Mesendoderm (in vitro differentiated cells): ENCODE data around the gene OR6J1.

Source experiments
- DNase-seq: peaks from one replicate; pipeline ENCODE4 v3.0.0; 2013
- H2AK5ac ChIP-seq: 2 replicates; pipeline ENCODE4 v1.6.1; 2013; ENCODE audit warnings: low read length, inconsistent platforms
- H2BK120ac ChIP-seq: 2 replicates; pipeline ENCODE4 v1.6.1; 2013; ENCODE audit warnings: low read depth, mild to moderate bottlenecking, low read length, moderate library complexity, mixed read lengths
- H2BK15ac ChIP-seq: replicated peaks from 2 replicates; pipeline ENCODE4 v1.6.1; 2013; ENCODE audit warnings: low read depth, mild to moderate bottlenecking, moderate library complexity
- H2BK5ac ChIP-seq: 2 replicates; pipeline ENCODE4 v1.6.1; 2013; ENCODE audit warnings: low read length, inconsistent platforms
- H3K18ac ChIP-seq: 2 replicates; pipeline ENCODE4 v1.6.1; 2013; ENCODE audit warnings: mild to moderate bottlenecking, low read length, mixed read lengths
- H3K23ac ChIP-seq: one replicate; pipeline ENCODE4 v1.6.1; 2013; ENCODE audit warnings: low read length
- H3K27ac ChIP-seq: 2 replicates; pipeline ENCODE4 v1.5.1; 2013; ENCODE audit warnings: low read depth, mild to moderate bottlenecking, inconsistent platforms, low read length, moderate library complexity
- H3K27me3 ChIP-seq: 2 replicates; pipeline ENCODE4 v1.6.1; 2013; ENCODE audit warnings: low read length, control low read depth, mild to moderate bottlenecking, inconsistent platforms; ENCODE audit not compliant: insufficient read depth, poor library complexity
- H3K36me3 ChIP-seq: 2 replicates; pipeline ENCODE4 v1.6.1; 2013; ENCODE audit warnings: low read length, inconsistent platforms; ENCODE audit not compliant: control insufficient read depth, insufficient read depth
- H3K4ac ChIP-seq: one replicate; pipeline ENCODE4 v1.6.1; 2013; ENCODE audit warnings: low read depth, mild to moderate bottlenecking, low read length, moderate library complexity
- H3K4me1 ChIP-seq: 2 replicates; pipeline ENCODE4 v1.6.1; 2013; ENCODE audit warnings: low read depth, low read length, inconsistent platforms; ENCODE audit not compliant: control insufficient read depth
- H3K4me2 ChIP-seq: 2 replicates; pipeline ENCODE4 v1.6.1; 2013; ENCODE audit warnings: low read length
- H3K4me3 ChIP-seq: 2 replicates; pipeline ENCODE4 v1.5.1; 2013; ENCODE audit warnings: mild to moderate bottlenecking, low read length
- H3K56ac ChIP-seq: one replicate; pipeline ENCODE4 v1.6.1; 2013; ENCODE audit warnings: low read length
- H3K79me1 ChIP-seq: 2 replicates; pipeline ENCODE4 v1.6.1; 2013; ENCODE audit warnings: low read length, inconsistent platforms
- H3K79me2 ChIP-seq: 2 replicates; pipeline ENCODE4 v1.6.1; 2013; ENCODE audit warnings: mild to moderate bottlenecking, low read length; ENCODE audit not compliant: control insufficient read depth, insufficient read depth
- H3K9ac ChIP-seq: 2 replicates; pipeline ENCODE4 v1.6.1; 2013; ENCODE audit warnings: low read length, inconsistent platforms
- H4K5ac ChIP-seq: one replicate; pipeline ENCODE4 v1.6.1; 2013; ENCODE audit warnings: low read length
- H4K8ac ChIP-seq: one replicate; pipeline ENCODE4 v1.6.1; 2013; ENCODE audit warnings: low read depth, mild to moderate bottlenecking, control low read depth, low read length, moderate library complexity
- WGBS: extraction: QIAGEN DNeasy Blood & Tissue Kit; methylation state at CpG from one replicate; pipeline ENCODE4 v1.1.7; 2013; ENCODE audit warnings: low lambda C conversion rate, missing lambda C conversion rate; ENCODE audit not compliant: insufficient coverage; ENCODE audit errors: extremely low coverage; 5-methylcytosine and 5-hydroxymethylcytosine counted together

The OR6J1 gene

DNA sequence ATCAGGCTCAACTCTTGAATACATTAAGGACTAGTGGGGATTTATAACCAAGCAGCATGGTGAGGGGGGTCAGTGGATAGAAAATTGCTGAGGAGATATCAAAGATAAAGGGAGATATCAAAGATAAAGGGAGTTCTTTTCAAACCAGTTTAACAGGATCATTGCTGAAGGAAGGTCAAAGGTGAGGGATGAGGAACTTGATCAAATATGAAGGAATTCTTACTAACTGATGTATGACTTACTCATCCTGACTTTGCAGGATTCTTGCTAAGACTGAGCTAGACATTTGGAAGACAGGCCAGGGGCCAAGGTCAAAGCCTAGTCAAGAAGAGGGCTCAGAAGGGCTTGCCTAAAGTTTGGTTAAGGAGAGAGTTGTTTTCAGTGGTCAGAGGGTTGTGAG, 41.3 kb downstream of the OR6J1 start:
- peaks cover 9% of the 10 kb centered on the region for H3K79me2 ChIP-seq
- no peak overlapping the region for H3K27ac ChIP-seq
- H4K5ac ChIP-seq = no peak overlapping the region
- no peak overlapping the region for H4K8ac ChIP-seq
- H2BK120ac ChIP-seq = no peak overlapping the region
- H3K4ac ChIP-seq = no peak overlapping the region
- H2BK15ac ChIP-seq = no peak overlapping the region
- DNase-seq = no peak
- H3K9ac ChIP-seq = no peak overlapping the region
- peaks cover 16% of the 10 kb centered on the region for H3K36me3 ChIP-seq
- no peak overlapping the region for H3K23ac ChIP-seq
- no peak overlapping the region for H3K18ac ChIP-seq
- no peak overlapping the region for H3K56ac ChIP-seq
- peaks cover 7% of the 10 kb centered on the region for H3K79me1 ChIP-seq
- no peak overlapping the region for H2BK5ac ChIP-seq
- no peak overlapping the region for H3K4me3 ChIP-seq
- no peaks in the 10 kb centered on the region for H3K27me3 ChIP-seq
- H2AK5ac ChIP-seq = no peak overlapping the region
- peaks cover 4% of the 10 kb centered on the region for H3K4me1 ChIP-seq
- no peak overlapping the region for H3K4me2 ChIP-seq

DNA sequence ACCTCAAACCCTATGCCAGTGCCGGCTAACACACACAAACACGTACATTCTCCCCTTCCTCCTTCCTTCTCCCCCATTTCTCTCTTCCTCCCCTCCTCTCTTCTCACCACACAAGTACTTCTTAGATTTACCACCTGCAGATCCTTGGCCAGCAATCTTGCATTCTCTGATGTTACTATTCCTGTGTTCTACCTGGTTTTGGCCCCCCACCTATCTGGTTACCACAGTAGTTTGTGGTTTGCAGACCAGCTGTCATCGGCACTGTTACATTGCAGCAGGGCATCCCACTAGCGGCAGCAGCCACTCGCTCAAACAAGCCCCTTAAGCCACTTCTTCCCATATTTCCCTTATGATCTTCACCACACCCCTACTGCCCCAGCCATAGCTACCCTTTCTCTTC, 42.2 kb downstream of the OR6J1 start:
- H3K4me2 ChIP-seq = no peak overlapping the region
- H4K8ac ChIP-seq = no peak overlapping the region
- H4K5ac ChIP-seq = no peak overlapping the region
- H3K36me3 ChIP-seq = peaks cover 16% of the 10 kb centered on the region
- no peak overlapping the region for H3K56ac ChIP-seq
- H3K9ac ChIP-seq = no peak overlapping the region
- no peak for DNase-seq
- H2AK5ac ChIP-seq = no peak overlapping the region
- H3K79me1 ChIP-seq = peaks cover 7% of the 10 kb centered on the region
- H3K27me3 ChIP-seq = no peaks in the 10 kb centered on the region
- WGBS = 100% methylated on average over 1 of the region's 5 CpGs
- H3K23ac ChIP-seq = no peak overlapping the region
- no peak overlapping the region for H3K4me3 ChIP-seq
- no peak overlapping the region for H3K18ac ChIP-seq
- no peak overlapping the region for H3K27ac ChIP-seq
- no peak overlapping the region for H2BK15ac ChIP-seq
- H3K4me1 ChIP-seq = peaks cover 9% of the 10 kb centered on the region
- no peak overlapping the region for H2BK120ac ChIP-seq
- no peak overlapping the region for H3K4ac ChIP-seq
- H3K79me2 ChIP-seq = peaks cover 9% of the 10 kb centered on the region
- H2BK5ac ChIP-seq = no peak overlapping the region

DNA sequence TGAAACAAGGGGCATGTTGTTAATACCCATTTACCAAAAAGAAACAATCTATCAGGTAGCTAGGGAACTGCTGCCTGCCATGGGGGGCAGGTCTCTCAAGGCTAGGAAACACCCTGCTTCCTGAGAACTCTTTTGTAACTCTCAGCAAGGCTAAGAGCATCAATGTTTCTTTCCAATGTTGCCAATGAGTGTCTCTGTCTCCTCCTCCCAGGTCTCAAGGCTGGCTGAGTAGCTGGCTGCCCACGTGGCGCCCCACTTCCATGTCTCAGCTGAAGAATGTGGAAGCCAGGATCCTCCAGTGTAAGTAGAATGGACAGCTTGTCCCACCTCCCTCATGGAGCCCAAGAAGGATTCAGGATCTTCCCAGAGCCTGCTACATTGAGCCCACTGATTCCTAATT, 42.7 kb downstream of the OR6J1 start:
- WGBS = no CpG with 5 or more reads among the region's 2 CpGs
- Histone ChIP-seq H3K4me2 (no peak overlapping the region), H3K4me1 (peaks cover 9% of the 10 kb centered on the region), H3K4ac (no peak overlapping the region), H2AK5ac (no peak overlapping the region), H3K56ac (no peak overlapping the region), H2BK120ac (no peak overlapping the region), H3K18ac (no peak overlapping the region), H2BK5ac (no peak overlapping the region), H3K27ac (no peak overlapping the region), H4K5ac (no peak overlapping the region), H3K36me3 (peaks cover 15% of the 10 kb centered on the region), H4K8ac (no peak overlapping the region), H3K9ac (no peak overlapping the region), H3K79me1 (peaks cover 7% of the 10 kb centered on the region), H3K27me3 (no peaks in the 10 kb centered on the region), H2BK15ac (no peak overlapping the region), H3K79me2 (peaks cover 9% of the 10 kb centered on the region), H3K4me3 (no peak overlapping the region), H3K23ac (no peak overlapping the region)
- DNase-seq = no peak

DNA sequence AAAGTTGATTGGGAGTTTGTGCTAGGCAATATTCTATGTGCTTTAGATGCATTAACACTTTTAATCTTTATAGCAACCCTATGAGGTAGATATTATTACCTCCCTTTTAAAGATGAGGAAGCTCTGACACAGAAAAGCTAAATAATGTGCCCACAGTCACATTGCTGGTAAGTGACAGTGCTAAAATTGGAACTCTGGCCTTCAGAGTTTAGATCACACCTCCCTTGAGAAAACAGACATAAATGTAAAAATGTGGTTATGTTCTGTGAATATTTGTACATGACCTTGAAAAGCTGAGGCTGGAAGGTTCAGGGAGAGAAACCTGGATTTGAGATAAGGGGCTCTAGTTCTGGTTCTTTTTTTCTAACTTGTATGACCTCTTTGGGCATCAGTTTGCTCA, 44.1 kb downstream of the OR6J1 start:
- Histone ChIP-seq H3K56ac (no peak overlapping the region), H2BK120ac (no peak overlapping the region), H3K27me3 (no peaks in the 10 kb centered on the region), H2BK15ac (no peak overlapping the region), H3K4me1 (peaks cover 9% of the 10 kb centered on the region), H3K79me2 (peaks cover 9% of the 10 kb centered on the region), H2AK5ac (no peak overlapping the region), H3K18ac (no peak overlapping the region), H3K4me3 (no peak overlapping the region), H3K4ac (no peak overlapping the region), H3K9ac (peak overlapping the region; percentile 11), H3K23ac (no peak overlapping the region), H4K5ac (no peak overlapping the region), H3K79me1 (peaks cover 7% of the 10 kb centered on the region), H4K8ac (no peak overlapping the region), H3K36me3 (peaks cover 10% of the 10 kb centered on the region), H2BK5ac (no peak overlapping the region), H3K4me2 (no peak overlapping the region), H3K27ac (no peak overlapping the region)
- DNase-seq = no peak

DNA sequence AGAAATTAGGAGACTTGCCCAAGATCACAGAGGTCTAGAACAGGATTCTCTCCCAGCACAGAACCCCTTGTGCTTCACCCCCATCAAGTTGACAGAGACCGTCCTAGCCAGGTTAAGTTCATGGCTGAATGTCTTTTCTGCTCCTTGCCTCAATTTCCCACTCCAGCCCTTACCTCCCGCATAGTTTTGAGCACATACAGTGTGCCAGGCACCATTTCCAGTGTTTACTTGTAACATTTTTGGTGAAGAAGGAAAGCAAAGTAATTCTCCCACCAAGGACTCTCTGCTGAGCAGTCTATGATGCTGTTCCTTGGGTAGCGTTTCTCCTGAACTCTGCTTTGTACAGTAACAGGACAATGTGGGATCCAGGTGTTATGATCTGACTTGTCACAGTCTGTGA, 44.8 kb downstream of the OR6J1 start:
- DNase-seq = no peak
- peak overlapping the region; percentile 87 for H2AK5ac ChIP-seq
- peak overlapping the region; percentile 91 for H3K56ac ChIP-seq
- H3K27me3 ChIP-seq = no peaks in the 10 kb centered on the region
- no peak overlapping the region for H4K5ac ChIP-seq
- H3K27ac ChIP-seq = no peak overlapping the region
- peak overlapping the region; percentile 67 for H3K4me2 ChIP-seq
- peak overlapping the region; percentile 25 for H2BK5ac ChIP-seq
- H4K8ac ChIP-seq = no peak overlapping the region
- no peak overlapping the region for H2BK15ac ChIP-seq
- H3K4ac ChIP-seq = peak overlapping the region; percentile 48
- H3K4me1 ChIP-seq = peaks cover 9% of the 10 kb centered on the region
- H3K4me3 ChIP-seq = peak overlapping the region; percentile 91
- H2BK120ac ChIP-seq = peak overlapping the region; percentile 34
- peak overlapping the region; percentile 86 for H3K9ac ChIP-seq
- peak overlapping the region; percentile 43 for H3K18ac ChIP-seq
- no CpG with 5 or more reads among the region's 3 CpGs for WGBS
- peaks cover 7% of the 10 kb centered on the region for H3K79me1 ChIP-seq
- H3K79me2 ChIP-seq = peaks cover 9% of the 10 kb centered on the region
- no peak overlapping the region for H3K23ac ChIP-seq
- peaks cover 10% of the 10 kb centered on the region for H3K36me3 ChIP-seq

DNA sequence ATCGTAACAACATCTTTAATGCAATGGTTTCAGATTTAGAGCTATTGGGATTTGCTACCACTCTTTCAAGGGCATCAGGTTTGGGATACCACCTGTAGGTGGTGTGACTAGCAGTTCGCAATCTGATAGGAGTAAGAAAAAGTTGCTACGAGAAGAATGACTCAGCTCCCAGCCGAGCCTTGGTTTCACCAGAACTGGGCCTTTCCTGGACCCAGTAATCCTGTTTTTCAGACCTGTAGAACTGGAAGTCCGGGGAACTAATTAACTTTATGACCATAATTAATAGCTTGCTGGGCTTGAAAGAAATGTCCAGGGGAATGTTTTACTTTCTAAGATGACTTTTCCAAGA, 45.3 kb downstream of the OR6J1 start:
- Histone ChIP-seq H2BK120ac (peak overlapping the region; percentile 34), H3K4ac (no peak overlapping the region), H2AK5ac (no peak overlapping the region), H3K27me3 (no peaks in the 10 kb centered on the region), H3K4me3 (peak overlapping the region; percentile 91), H3K79me1 (peaks cover 7% of the 10 kb centered on the region), H3K56ac (peak overlapping the region; percentile 91), H2BK5ac (no peak overlapping the region), H3K18ac (peak overlapping the region; percentile 55), H3K79me2 (peaks cover 9% of the 10 kb centered on the region), H4K8ac (no peak overlapping the region), H4K5ac (no peak overlapping the region), H2BK15ac (no peak overlapping the region), H3K27ac (no peak overlapping the region), H3K23ac (no peak overlapping the region), H3K4me1 (peaks cover 12% of the 10 kb centered on the region), H3K9ac (peak overlapping the region; percentile 86), H3K4me2 (peak overlapping the region; percentile 67), H3K36me3 (peaks cover 10% of the 10 kb centered on the region)
- peak; percentile 81 for DNase-seq
- WGBS = no CpG with 5 or more reads among the region's 5 CpGs
